Endothelial cell (in vitro differentiated cells): ENCODE measurements around the gene BAZ2B. TPM values are rescaled to one million over a fixed set of nuclear protein-coding genes. Genes with fewer than 3 reads are reported as not detected.
A peak's percentile ranks its signal among the peaks of the same experiment; 100 is the strongest.
"Not testable (repeated sequence)": the region's sequence is repeated elsewhere in the genome, so short reads cannot be mapped to it uniquely, and the experiment has no call there.

Experiments used
- DNase-seq: peaks from one replicate; pipeline ENCODE4 v3.0.0; 2021; ENCODE audit warnings: low spot score
- H3K27ac Mint-ChIP-seq: one replicate; pipeline ENCODE4 v1.8.0; 2021; ENCODE audit warnings: mixed read lengths, inconsistent platforms; ENCODE audit not compliant: unreplicated experiment
- H3K27me3 Mint-ChIP-seq: one replicate; pipeline ENCODE4 v1.8.0; 2021; ENCODE audit warnings: mild to moderate bottlenecking, moderate library complexity, mixed read lengths, inconsistent platforms; ENCODE audit not compliant: unreplicated experiment
- H3K36me3 Mint-ChIP-seq: one replicate; pipeline ENCODE4 v1.8.0; 2021; ENCODE audit warnings: mild to moderate bottlenecking, low read depth, mixed read lengths, inconsistent platforms; ENCODE audit not compliant: unreplicated experiment
- H3K4me1 Mint-ChIP-seq: one replicate; pipeline ENCODE4 v1.8.0; 2021; ENCODE audit warnings: mild to moderate bottlenecking, mixed read lengths, inconsistent platforms; ENCODE audit not compliant: unreplicated experiment
- H3K4me3 Mint-ChIP-seq: one replicate; pipeline ENCODE4 v1.8.0; 2021; ENCODE audit warnings: mild to moderate bottlenecking, mixed read lengths, inconsistent platforms; ENCODE audit not compliant: unreplicated experiment
- H3K9me3 Mint-ChIP-seq: one replicate; pipeline ENCODE4 v1.8.0; 2021; ENCODE audit warnings: mixed read lengths, inconsistent platforms; ENCODE audit not compliant: unreplicated experiment
- CTCF ChIP-seq: fragments of 200-600 bp; sonication (generic); IDR thresholded peaks from one replicate; pipeline ENCODE4 v1.5.0; 2021; ENCODE audit warnings: antibody characterized with exemption; ENCODE audit not compliant: unreplicated experiment
- total RNA-seq: library from RNA; stranded (reverse); fragmentation: NEBNext Ultra II Directional; extraction: Animal tissue kit (Norgen Biotek cat#: 25700); gene quantifications from one replicate; pipeline ENCODE4 v1.2.1, GENCODE V29; 2021; ENCODE audit not compliant: unreplicated experiment

The BAZ2B gene
- total RNA-seq, 1 donor from 2014 or later = 100 TPM

DNA sequence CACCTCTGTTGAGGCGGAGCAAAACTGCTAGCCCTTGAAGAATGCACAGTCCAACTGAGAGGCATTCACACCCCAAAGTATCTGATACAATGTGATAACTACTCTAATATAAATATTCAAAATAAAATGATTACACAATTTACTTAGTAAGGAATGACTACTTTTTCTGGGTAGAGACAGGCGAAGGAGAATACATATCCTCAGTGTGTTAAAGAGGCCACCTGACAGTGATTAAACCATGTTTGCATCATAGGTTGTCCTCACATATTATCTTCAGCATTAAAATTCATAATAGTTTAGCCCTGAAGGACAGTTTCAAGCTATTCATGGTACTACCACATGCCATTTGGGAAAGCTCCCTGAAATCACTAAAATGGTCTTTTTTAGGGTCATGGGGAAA is 16.9 kb upstream of the BAZ2B start:
- DNase-seq = no peak
- Mint-ChIP-seq H3K27me3 (no peaks in the 10 kb centered on the region), H3K4me3 (no peak overlapping the region), H3K27ac (no peak overlapping the region), H3K9me3 (no peaks in the 10 kb centered on the region), H3K36me3 (peaks cover 7% of the 10 kb centered on the region), H3K4me1 (no peaks in the 10 kb centered on the region)
- no peak for TF ChIP-seq CTCF

DNA sequence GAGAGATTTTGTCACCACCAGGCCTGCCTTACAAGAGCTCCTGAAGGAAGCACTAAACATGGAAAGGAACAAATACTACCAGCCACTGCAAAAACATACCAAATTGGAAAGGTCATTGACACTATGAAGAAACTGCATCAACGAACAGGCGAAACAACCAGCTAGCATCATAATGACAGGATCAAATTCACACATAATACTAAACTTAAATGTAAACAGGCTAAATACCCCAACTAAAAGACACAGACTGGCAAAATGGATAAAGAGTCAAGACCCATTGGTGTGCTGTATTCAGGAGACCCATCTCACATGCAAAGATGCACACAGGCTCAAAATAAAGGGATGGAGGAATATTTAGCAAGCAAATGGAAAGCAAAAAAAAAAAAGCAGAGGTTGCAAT is 9.3 kb upstream of the BAZ2B start:
- H3K4me1 Mint-ChIP-seq = peaks cover 11% of the 10 kb centered on the region
- H3K9me3 Mint-ChIP-seq, H3K36me3 Mint-ChIP-seq, H3K27ac Mint-ChIP-seq, H3K4me3 Mint-ChIP-seq, DNase-seq: not testable (repeated sequence)
- H3K27me3 Mint-ChIP-seq = peaks cover 10% of the 10 kb centered on the region

DNA sequence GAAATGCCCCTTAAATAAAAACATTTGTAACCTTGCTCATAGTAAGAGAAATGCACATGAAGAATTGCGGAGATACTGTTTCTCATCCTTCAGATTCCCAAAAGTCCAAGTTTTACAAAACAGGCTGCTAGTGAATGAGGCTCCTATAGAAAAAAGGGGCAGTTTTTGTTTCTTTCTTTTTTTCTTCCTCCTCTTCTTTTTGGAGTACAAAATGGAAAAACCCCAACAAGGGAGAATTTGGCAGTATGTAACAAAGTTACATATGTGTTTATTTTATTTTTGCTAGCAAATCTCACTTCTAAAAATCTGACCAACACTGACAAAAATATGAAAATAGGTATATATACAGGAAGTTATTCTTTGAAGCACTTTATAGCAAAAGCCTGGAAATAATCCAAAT is 7.1 kb upstream of the BAZ2B start:
- Mint-ChIP-seq H3K9me3 (no peaks in the 10 kb centered on the region), H3K27me3 (peaks cover 10% of the 10 kb centered on the region), H3K27ac (no peak overlapping the region), H3K4me3 (no peak overlapping the region), H3K36me3 (peaks cover 2% of the 10 kb centered on the region), H3K4me1 (peaks cover 11% of the 10 kb centered on the region)
- no peak for DNase-seq
- no peak for TF ChIP-seq CTCF

GRCh38 chr2:159622966-159623365 is 6.6 kb upstream of the BAZ2B start:
- Mint-ChIP-seq H3K4me3 (no peak overlapping the region), H3K27ac (no peak overlapping the region), H3K9me3 (no peaks in the 10 kb centered on the region), H3K36me3 (no peaks in the 10 kb centered on the region), H3K4me1 (peaks cover 13% of the 10 kb centered on the region), H3K27me3 (peaks cover 10% of the 10 kb centered on the region)
- no peak for DNase-seq
- TF ChIP-seq CTCF = no peak

DNA sequence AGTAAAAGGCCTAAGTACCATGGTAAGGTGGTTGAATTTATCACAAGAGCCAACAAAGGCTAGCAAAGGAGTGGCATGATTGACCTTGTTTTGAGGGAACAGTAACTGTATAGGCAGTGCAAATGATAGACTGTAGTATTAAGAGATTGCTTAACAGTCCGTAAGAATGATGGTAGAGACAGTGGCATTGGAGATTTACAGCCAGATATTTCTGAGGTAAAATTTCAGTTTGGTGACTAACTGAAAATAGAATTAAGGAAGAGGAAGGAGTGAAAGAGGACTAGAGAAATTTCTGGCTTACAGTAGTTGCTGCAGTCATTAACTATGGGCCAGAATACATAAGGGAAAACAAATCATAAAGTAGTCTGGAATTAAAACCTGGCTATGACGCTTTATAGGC is 4.4 kb upstream of the BAZ2B start:
- no peak for TF ChIP-seq CTCF
- Mint-ChIP-seq H3K27me3 (peaks cover 14% of the 10 kb centered on the region), H3K36me3 (peaks cover 4% of the 10 kb centered on the region), H3K4me3 (no peak overlapping the region), H3K27ac (no peak overlapping the region), H3K9me3 (no peaks in the 10 kb centered on the region), H3K4me1 (peaks cover 21% of the 10 kb centered on the region)
- no peak for DNase-seq

GRCh38 chr2:159617646-159618045 is 1.3 kb upstream of the BAZ2B start:
- H3K4me1 Mint-ChIP-seq = peaks cover 22% of the 10 kb centered on the region
- DNase-seq = no peak
- peaks cover 15% of the 10 kb centered on the region for H3K27me3 Mint-ChIP-seq
- no peaks in the 10 kb centered on the region for H3K9me3 Mint-ChIP-seq
- TF ChIP-seq CTCF = no peak
- peak overlapping the region; percentile 100 for H3K27ac Mint-ChIP-seq
- peak overlapping the region; percentile 100 for H3K4me3 Mint-ChIP-seq
- H3K36me3 Mint-ChIP-seq = peaks cover 9% of the 10 kb centered on the region
